ENCODE measurements around the gene MCC. TPM values are rescaled to one million over a fixed set of nuclear protein-coding genes. Genes with fewer than 3 reads are reported as not detected.

MCC gene
- total and polyA plus RNA-seq, 12 donors, result 1.8 to 12.6 (median 8.9) TPM

DNA sequence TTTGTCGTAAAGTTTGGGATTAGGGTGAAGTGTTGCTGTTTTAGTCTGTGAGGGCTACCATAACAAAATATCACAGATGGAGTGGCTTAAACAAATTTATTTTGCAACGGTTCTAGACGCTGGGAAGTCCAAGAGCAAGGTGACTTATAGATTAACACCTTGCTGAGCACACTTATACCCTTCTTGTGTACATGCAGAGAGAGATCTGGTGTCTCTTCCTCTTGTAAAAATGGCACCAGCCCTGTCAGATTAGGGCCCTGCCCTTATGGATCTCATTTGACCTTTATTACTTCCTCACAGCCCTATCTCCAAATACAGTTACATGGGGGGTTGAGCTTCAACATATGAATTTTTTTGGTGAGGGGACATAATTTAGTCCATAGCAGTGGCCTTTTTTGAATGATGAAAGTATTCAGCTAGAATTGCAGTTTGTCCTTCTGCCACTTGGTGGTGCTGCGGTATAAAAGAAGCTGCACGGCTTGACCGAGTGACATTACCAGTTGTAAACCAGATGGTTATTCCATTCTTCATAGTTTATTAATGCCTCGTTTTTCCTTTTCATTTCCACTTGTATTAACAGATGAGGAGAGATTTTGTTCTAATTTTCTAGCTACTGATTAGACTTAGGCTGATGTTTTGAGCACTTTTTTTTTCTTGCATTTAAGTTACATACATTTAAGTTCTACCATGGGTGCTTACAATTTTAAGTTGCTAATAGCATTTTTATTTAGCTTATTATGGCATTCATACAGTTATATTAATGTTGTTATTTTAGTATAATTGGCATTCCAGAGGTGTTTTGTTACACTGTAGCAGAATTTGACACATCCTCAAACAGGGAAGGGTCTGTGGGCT is 492.3 kb downstream of the MCC start:
- peak; percentile 60 to 93 (median 76) for DNase-seq
- intact Hi-C loops (cut with DNase I), result loop anchor here (5.0 kb wide), 2 partner anchors 381 to 611 kb away; no protein-coding TSS in a partner anchor
- 19 to 22% (median 21%) methylated on average over 7 of the region's 7 CpGs for WGBS, 4 donors

GRCh38 chr5:112986224-112986623 is 502.0 kb downstream of the MCC start:
- no peak for DNase-seq
- Histone ChIP-seq H3K4me1 (replicated peaks in 1 of 2) (no peaks in the 10 kb centered on the region), H3K27me3 (no peaks in the 10 kb centered on the region), H3K27ac (no peak overlapping the region), H3K36me3 (replicated peaks in 1 of 2) (no peaks in the 10 kb centered on the region), H3K4me3 (no peak overlapping the region), H3K9me3 (replicated peaks in 1 of 3) (no peaks in the 10 kb centered on the region)
- TF ChIP-seq POLR2A (IDR thresholded peaks at IDR 0.05), result no peak
- TF ChIP-seq, protein P1, sequence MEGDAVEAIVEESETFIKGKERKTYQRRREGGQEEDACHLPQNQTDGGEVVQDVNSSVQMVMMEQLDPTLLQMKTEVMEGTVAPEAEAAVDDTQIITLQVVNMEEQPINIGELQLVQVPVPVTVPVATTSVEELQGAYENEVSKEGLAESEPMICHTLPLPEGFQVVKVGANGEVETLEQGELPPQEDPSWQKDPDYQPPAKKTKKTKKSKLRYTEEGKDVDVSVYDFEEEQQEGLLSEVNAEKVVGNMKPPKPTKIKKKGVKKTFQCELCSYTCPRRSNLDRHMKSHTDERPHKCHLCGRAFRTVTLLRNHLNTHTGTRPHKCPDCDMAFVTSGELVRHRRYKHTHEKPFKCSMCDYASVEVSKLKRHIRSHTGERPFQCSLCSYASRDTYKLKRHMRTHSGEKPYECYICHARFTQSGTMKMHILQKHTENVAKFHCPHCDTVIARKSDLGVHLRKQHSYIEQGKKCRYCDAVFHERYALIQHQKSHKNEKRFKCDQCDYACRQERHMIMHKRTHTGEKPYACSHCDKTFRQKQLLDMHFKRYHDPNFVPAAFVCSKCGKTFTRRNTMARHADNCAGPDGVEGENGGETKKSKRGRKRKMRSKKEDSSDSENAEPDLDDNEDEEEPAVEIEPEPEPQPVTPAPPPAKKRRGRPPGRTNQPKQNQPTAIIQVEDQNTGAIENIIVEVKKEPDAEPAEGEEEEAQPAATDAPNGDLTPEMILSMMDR (IDR thresholded peaks at IDR 0.05), result no peak
- intact Hi-C loops (cut with DNase I), result loop anchor here in 1 of 2 donors (10.0 kb wide), 1 partner anchor 529 kb away; the partner anchor contains the start of gene YTHDC2
- WGBS, 4 donors, result 90 to 94% (median 93%) methylated on average over 4 of the region's 4 CpGs

More for the DNA sequence above, 492.3 kb downstream of the MCC start:
- H3K4me1 ChIP-seq (replicated peaks in 1 of 2), result peaks cover 0 to 3% of the 10 kb centered on the region in 2 donors
- H3K27me3 ChIP-seq, result no peaks in the 10 kb centered on the region
- no peaks in the 10 kb centered on the region for H3K9me3 ChIP-seq (replicated peaks in 1 of 3)
- TF ChIP-seq, protein P1 (IDR thresholded peaks at IDR 0.05), result peak; percentile 83 to 94 (median 88)
- no peak for TF ChIP-seq POLR2A (IDR thresholded peaks at IDR 0.05)
- no peak overlapping the region for H3K4me3 ChIP-seq
- H3K36me3 ChIP-seq (replicated peaks in 1 of 2), result no peaks in the 10 kb centered on the region
- no peak overlapping the region for H3K27ac ChIP-seq

GRCh38 chr5:112983363-112983762 is 504.9 kb downstream of the MCC start:
- no peaks in the 10 kb centered on the region for H3K36me3 ChIP-seq (replicated peaks in 1 of 2)
- no peaks in the 10 kb centered on the region for H3K9me3 ChIP-seq (replicated peaks in 1 of 3)
- H3K4me1 ChIP-seq (replicated peaks in 1 of 2), result peaks cover 4 to 18% of the 10 kb centered on the region in 2 donors
- DNase-seq, result no peak
- TF ChIP-seq, protein P1 (IDR thresholded peaks at IDR 0.05), result no peak
- no peak for TF ChIP-seq POLR2A (IDR thresholded peaks at IDR 0.05)
- WGBS, 4 donors, result 91 to 97% (median 95%) methylated on average over 2 of the region's 2 CpGs
- no peaks in the 10 kb centered on the region for H3K27me3 ChIP-seq
- H3K27ac ChIP-seq, result no peak overlapping the region
- H3K4me3 ChIP-seq, result no peak overlapping the region
- intact Hi-C loops (cut with DNase I), result loop anchor here in 1 of 2 donors (10.0 kb wide), 1 partner anchor 531 kb away; the partner anchor contains the start of gene YTHDC2

DNA sequence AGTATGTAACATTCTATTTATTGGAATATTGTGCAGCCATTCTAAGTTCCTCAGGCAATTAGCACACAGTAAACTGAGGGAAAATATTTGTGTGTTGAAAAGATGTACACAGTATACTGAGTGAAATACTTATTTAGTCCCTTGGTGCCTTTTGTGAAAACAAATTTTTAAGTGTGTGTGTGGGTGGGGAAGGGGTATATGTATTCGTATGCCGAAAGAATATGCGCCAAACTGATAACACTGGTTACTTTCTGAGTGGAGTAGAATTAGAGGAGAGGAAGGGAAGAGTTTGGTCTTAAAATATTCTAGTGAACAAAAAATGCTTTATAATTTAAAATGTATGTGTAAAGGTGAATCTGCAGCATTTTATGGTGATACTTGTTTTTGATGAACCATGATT is 508.5 kb downstream of the MCC start:
- Histone ChIP-seq H3K9me3 (replicated peaks in 1 of 3) (no peaks in the 10 kb centered on the region), H3K27ac (no peak overlapping the region), H3K4me3 (no peak overlapping the region), H3K4me1 (replicated peaks in 1 of 2) (peaks cover 10 to 29% of the 10 kb centered on the region in 2 donors), H3K27me3 (no peaks in the 10 kb centered on the region), H3K36me3 (replicated peaks in 1 of 2) (no peaks in the 10 kb centered on the region)
- DNase-seq, result no peak
- WGBS, 4 donors, result 82 to 91% (median 89%) methylated on average over 3 of the region's 3 CpGs
- intact Hi-C loops (cut with DNase I), result loop anchor here in 1 of 2 donors (10.0 kb wide), 1 partner anchor 535 kb away; the partner anchor contains the start of gene YTHDC2
- no peak for TF ChIP-seq POLR2A (IDR thresholded peaks at IDR 0.05)
- TF ChIP-seq, protein P1 (IDR thresholded peaks at IDR 0.05), result no peak
